ENCODE results near the gene TTC6. TPM values are rescaled to one million over a fixed set of nuclear protein-coding genes. Genes with fewer than 3 reads are reported as not detected.

The TTC6 gene
- total RNA-seq, 1 experiment from 2014 or later: 0.11 TPM

- DNase-seq (ENCODE audit: low spot score): no peak
- Histone ChIP-seq H3K4me3 (ENCODE audit: low read depth, low read length, poor library complexity, severe bottlenecking) (no peak overlapping the region), H3K4me1 (ENCODE audit: insufficient read depth, low read length, poor library complexity, severe bottlenecking) (peaks cover 20% of the 10 kb centered on the region), H3K27ac (ENCODE audit: low read depth, low read length, poor library complexity, severe bottlenecking) (no peak overlapping the region), H3K36me3 (ENCODE audit: insufficient read depth, low read length, poor library complexity, severe bottlenecking) (no peaks in the 10 kb centered on the region), H3K27me3 (replicated peaks; ENCODE audit: insufficient read depth, low read depth, low read length, poor library complexity) (peaks cover 72% of the 10 kb centered on the region), H3K9me3 (ENCODE audit: low read depth, low read length, poor library complexity, severe bottlenecking) (no peaks in the 10 kb centered on the region)
- BruUV-seq (replicated peaks): no TSS peak
- no peak for TF ChIP-seq EZH2 (IDR thresholded peaks at IDR 0.05; ENCODE audit: borderline replicate concordance, low read depth, low read length, poor library complexity, severe bottlenecking)
- TF ChIP-seq CTCF (conservative IDR thresholded peaks at IDR 0.05; ENCODE audit: low read depth, low read length): peak; percentile 49
- intact Hi-C loops (cut with micrococcal nuclease; ENCODE audit: unreplicated experiment): no loop called here
- POLR2A ChIA-PET (ENCODE audit: low non-redundant PET): no interaction called here
- CTCF ChIA-PET: interaction anchor here (0.9 kb wide), 1 partner anchor 9 kb away, joined by 4 read pairs; no protein-coding TSS in a partner anchor
These were observed 2.1 kb downstream of the TTC6 start for GRCh38 chr14:37597538-37597913.

DNA sequence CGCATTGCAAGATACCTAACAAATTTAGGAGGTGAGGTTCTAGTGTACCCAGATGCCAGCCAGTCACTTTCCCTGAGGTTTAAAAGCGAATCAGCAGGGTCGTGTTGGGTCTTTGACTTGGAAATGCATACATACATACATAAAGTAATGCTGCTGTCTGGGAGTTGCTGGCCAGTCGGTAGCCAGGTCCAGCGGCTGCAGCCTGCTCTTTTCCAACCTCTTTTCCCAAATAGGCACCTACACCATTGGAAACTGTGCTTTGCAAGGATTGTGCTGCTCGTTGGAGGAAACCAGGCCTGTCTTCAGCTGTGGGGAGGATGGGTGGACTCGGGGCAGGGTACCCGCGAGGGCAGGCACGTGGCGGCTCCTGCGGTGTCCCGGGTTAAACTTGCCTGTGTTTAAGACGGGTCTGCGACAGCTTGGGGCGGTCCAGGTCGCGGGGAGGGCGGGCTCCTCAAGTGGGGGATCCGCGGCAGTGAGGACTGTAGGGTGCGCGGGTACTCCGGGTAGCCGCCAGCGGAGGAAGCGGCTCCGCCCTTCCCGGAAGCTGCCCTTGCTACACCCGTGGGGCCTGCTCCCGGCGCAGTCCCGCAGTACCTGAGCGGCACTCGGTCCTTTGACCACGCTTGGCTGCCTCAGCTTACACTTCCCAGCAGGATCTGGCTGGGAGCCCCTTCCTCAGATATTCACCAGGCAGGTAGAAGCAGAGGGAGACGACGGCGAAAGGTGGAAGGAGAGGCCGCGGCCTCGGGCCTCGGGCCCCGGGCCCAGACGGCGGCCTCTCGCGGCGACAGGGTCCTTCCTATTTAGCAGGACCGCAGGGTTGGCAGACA, 2.7 kb downstream of the TTC6 start:
- Histone ChIP-seq H3K36me3 (ENCODE audit: insufficient read depth, low read length, poor library complexity, severe bottlenecking) (no peaks in the 10 kb centered on the region), H3K4me3 (ENCODE audit: low read depth, low read length, poor library complexity, severe bottlenecking) (no peak overlapping the region), H3K27ac (ENCODE audit: low read depth, low read length, poor library complexity, severe bottlenecking) (no peak overlapping the region), H3K9me3 (ENCODE audit: low read depth, low read length, poor library complexity, severe bottlenecking) (no peaks in the 10 kb centered on the region), H3K27me3 (replicated peaks; ENCODE audit: insufficient read depth, low read depth, low read length, poor library complexity) (peaks cover 72% of the 10 kb centered on the region), H3K4me1 (ENCODE audit: insufficient read depth, low read length, poor library complexity, severe bottlenecking) (peaks cover 20% of the 10 kb centered on the region)
- TF ChIP-seq EZH2 (IDR thresholded peaks at IDR 0.05; ENCODE audit: borderline replicate concordance, low read depth, low read length, poor library complexity, severe bottlenecking) (no peak), CTCF (conservative IDR thresholded peaks at IDR 0.05; ENCODE audit: low read depth, low read length) (no peak)
- ChIA-PET CTCF (no interaction called here), POLR2A (ENCODE audit: low non-redundant PET) (no interaction called here)
- intact Hi-C loops (cut with micrococcal nuclease; ENCODE audit: unreplicated experiment): no loop called here
- BruUV-seq (replicated peaks): no TSS peak
- DNase-seq (ENCODE audit: low spot score): no peak

DNA sequence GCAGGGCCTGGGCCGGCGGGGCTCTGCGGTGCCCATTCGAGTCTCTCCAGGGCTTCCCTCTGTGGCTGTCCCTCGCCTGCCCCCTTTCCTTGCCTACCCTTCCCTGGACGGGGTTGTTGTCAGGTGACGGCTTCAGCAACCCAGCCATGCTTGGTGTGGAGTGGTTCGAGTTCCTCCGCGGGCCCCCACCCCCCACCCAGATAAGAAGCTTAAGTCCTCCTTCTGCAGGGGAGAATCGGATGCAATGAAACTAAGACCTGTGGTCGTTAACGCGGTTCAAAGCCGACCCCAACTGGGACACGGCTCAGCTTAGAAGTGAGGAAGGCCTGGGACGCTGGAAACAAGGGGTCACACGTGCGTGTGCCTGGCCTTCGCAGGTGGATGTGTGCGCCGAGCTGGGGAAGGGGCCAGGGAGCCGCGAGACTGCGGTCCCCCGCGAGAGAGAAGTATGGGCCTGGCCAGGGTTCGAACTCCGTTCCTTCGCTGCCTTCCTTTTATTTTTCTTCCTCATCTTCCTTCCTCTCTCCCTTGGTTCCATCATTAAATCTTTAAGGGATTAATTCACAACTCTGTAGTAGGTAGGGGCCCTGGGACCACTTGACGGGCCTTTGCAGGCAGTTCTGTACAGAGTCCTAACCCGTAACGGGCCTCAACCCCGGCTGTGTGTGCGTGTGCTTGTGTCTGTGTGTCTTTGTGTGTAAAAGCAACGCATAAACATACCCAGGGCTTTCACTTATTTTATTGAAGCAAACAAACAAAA, 3.5 kb downstream of the TTC6 start:
- DNase-seq (ENCODE audit: low spot score): no peak
- Histone ChIP-seq H3K27me3 (replicated peaks; ENCODE audit: insufficient read depth, low read depth, low read length, poor library complexity) (peaks cover 76% of the 10 kb centered on the region), H3K36me3 (ENCODE audit: insufficient read depth, low read length, poor library complexity, severe bottlenecking) (no peaks in the 10 kb centered on the region), H3K4me1 (ENCODE audit: insufficient read depth, low read length, poor library complexity, severe bottlenecking) (peaks cover 18% of the 10 kb centered on the region), H3K4me3 (ENCODE audit: low read depth, low read length, poor library complexity, severe bottlenecking) (peak overlapping the region; percentile 30), H3K9me3 (ENCODE audit: low read depth, low read length, poor library complexity, severe bottlenecking) (no peaks in the 10 kb centered on the region), H3K27ac (ENCODE audit: low read depth, low read length, poor library complexity, severe bottlenecking) (no peak overlapping the region)
- intact Hi-C loops (cut with micrococcal nuclease; ENCODE audit: unreplicated experiment): no loop called here
- no TSS peak for BruUV-seq (replicated peaks)
- no peak for TF ChIP-seq EZH2 (IDR thresholded peaks at IDR 0.05; ENCODE audit: borderline replicate concordance, low read depth, low read length, poor library complexity, severe bottlenecking)
- no peak for TF ChIP-seq CTCF (conservative IDR thresholded peaks at IDR 0.05; ENCODE audit: low read depth, low read length)
- CTCF ChIA-PET: no interaction called here
- POLR2A ChIA-PET (ENCODE audit: low non-redundant PET): no interaction called here

Measured in A673 (cell line).